Stimulated activated effector memory CD8-positive, alpha-beta T cell treated with anti-CD3 and anti-CD28 coated beads, Interleukin-12 subunit alpha, Interleukin-12 subunit beta, amount 100 ng/mL, for 72 hours (primary cell): Measurements from ENCODE around the gene FBXW10B.
"Not testable (repeated sequence)": the region's sequence is repeated elsewhere in the genome, so short reads cannot be mapped to it uniquely, and the experiment has no call there.

Source experiments
- ATAC-seq: fragments of 150-1000 bp; cut with Tn5 transposase; 2 replicates; pipeline ENCODE4 v1.10.0; 2021
- DNase-seq, 2 donors: peaks; one replicate each; pipeline ENCODE4 v3.0.0; 2021 to 2022; ENCODE audit warnings: low spot score in 2 of 2
- H3K27ac Mint-ChIP-seq: one replicate; pipeline ENCODE4 v1.8.0; 2022; ENCODE audit warnings: mild to moderate bottlenecking, mixed read lengths
- H3K36me3 Mint-ChIP-seq: one replicate; pipeline ENCODE4 v1.8.0; 2022; ENCODE audit warnings: mild to moderate bottlenecking, mixed read lengths
- H3K4me1 Mint-ChIP-seq: one replicate; pipeline ENCODE4 v1.8.0; 2022; ENCODE audit warnings: mixed read lengths
- H3K4me3 Mint-ChIP-seq: one replicate; pipeline ENCODE4 v1.8.0; 2022; ENCODE audit warnings: mild to moderate bottlenecking, mixed read lengths
- H3K9me3 Mint-ChIP-seq: one replicate; pipeline ENCODE4 v1.8.0; 2022; ENCODE audit warnings: mixed read lengths

The FBXW10B gene

DNA sequence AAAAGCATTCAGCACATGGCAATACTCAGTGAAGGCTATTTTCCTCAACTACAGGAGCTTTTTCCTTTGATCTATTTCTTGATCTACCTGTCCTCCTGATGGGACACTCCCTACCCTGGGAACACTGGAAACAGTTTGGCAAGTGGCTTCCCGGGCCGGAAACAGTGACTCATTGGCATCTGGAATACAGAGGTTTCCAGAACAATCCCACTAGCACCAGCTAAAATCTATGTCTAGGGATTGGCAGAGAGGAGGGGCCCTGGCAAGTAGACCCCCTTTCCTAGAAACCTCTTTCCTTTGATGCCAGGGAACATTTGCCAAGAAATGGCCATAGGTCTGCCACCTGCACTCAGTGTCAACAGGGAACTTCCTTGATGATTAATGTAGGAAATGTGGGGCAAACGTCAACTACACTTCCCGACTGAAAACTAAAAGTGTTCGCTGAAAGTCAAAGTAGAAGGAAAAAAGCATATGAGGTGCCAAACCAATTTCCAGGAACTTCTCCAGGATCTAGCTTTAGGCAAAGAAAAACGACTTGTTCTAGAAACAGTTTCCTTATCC, 30.4 kb upstream of the FBXW10B start:
- Mint-ChIP-seq H3K27ac (no peak overlapping the region), H3K9me3 (no peaks in the 10 kb centered on the region), H3K4me1 (peaks cover 17% of the 10 kb centered on the region), H3K36me3 (peaks cover 6% of the 10 kb centered on the region), H3K4me3 (no peak overlapping the region)
- DNase-seq (no peak), ATAC-seq (no peak)

DNA sequence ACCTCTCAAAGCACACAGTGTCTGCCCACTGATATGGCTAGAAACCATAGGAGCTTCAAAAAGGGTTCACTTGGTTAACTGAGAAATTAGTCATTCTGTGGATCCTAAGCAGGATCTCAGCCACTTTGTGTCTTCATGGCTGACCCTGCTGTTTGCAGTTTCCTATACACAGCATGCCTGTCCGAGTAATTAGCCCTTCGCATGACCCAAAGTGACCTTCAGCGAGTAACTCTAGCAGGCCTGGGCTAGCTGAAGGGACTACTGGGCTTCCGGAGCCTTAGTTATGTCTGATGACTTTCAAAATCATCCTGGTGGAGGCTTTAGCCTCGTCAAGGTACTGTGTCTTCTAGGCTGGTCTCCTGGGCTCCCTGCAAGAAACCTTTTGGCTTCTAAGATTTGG, 28.9 kb upstream of the FBXW10B start:
- Mint-ChIP-seq H3K36me3 (no peaks in the 10 kb centered on the region), H3K4me1 (peaks cover 13% of the 10 kb centered on the region), H3K4me3 (no peak overlapping the region), H3K9me3 (no peaks in the 10 kb centered on the region), H3K27ac (no peak overlapping the region)
- no peak for ATAC-seq
- no peak for DNase-seq

- H3K36me3 Mint-ChIP-seq, ATAC-seq, H3K9me3 Mint-ChIP-seq, H3K4me3 Mint-ChIP-seq, DNase-seq, H3K4me1 Mint-ChIP-seq: not testable (repeated sequence)
- peak overlapping the region; percentile 40 for H3K27ac Mint-ChIP-seq
Observed at GRCh38 chr17:15645942-15646312, 26.4 kb upstream of the FBXW10B start.

GRCh38 chr17:15645099-15645941, 25.8 kb upstream of the FBXW10B start:
- H3K4me3 Mint-ChIP-seq, H3K4me1 Mint-ChIP-seq, H3K9me3 Mint-ChIP-seq, H3K36me3 Mint-ChIP-seq, DNase-seq, ATAC-seq: not testable (repeated sequence)
- H3K27ac Mint-ChIP-seq: peak overlapping the region; percentile 40

DNA sequence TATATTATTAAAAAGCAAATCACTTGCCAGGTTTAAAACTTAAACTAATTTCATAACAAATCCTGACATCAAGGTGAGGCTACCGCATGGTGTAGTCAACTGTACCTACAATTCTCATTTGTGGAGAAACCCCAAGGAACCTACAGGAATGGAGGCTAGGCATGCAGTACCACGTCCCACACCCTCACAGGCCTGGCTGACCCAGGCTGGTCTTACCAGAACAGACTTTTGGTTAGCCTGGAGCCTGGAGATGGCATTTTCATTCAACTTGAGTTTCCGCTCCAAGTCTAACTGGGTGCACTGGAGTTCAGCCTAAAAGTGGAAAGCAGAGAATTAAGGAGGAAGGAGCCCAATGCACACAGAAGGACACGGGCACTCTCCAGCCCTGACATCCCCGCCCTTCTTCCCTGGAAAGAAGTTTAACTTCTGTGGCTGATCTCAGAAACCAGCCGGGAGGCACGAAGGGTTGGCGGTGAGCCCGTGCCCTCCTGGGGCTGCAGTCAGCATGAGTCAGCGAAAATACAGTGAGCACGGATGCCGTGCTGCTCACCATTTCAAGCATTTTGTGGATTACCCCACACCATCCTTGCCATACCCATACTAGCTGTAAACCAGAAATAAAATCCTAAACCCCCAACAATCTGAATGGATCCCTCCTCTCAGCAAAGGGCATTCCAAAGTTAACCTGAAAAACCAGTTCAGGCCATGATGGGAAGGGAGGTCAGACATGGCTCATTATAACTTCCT, 23.2 kb upstream of the FBXW10B start:
- H3K27ac Mint-ChIP-seq, H3K9me3 Mint-ChIP-seq, H3K4me1 Mint-ChIP-seq, DNase-seq, H3K4me3 Mint-ChIP-seq, ATAC-seq, H3K36me3 Mint-ChIP-seq: not testable (repeated sequence)

GRCh38 chr17:15642014-15642413, 22.5 kb upstream of the FBXW10B start:
- not testable (repeated sequence) for H3K9me3 Mint-ChIP-seq, H3K4me3 Mint-ChIP-seq, H3K36me3 Mint-ChIP-seq, H3K27ac Mint-ChIP-seq, DNase-seq, ATAC-seq, H3K4me1 Mint-ChIP-seq

- not testable (repeated sequence) for DNase-seq, H3K9me3 Mint-ChIP-seq, H3K4me3 Mint-ChIP-seq, ATAC-seq, H3K27ac Mint-ChIP-seq, H3K4me1 Mint-ChIP-seq
- H3K36me3 Mint-ChIP-seq: peaks cover 21% of the 10 kb centered on the region
Observed at GRCh38 chr17:15630930-15631453, 11.5 kb upstream of the FBXW10B start.

- Mint-ChIP-seq H3K36me3 (peaks cover 21% of the 10 kb centered on the region), H3K27ac (peak overlapping the region; percentile 8)
- H3K9me3 Mint-ChIP-seq, DNase-seq, ATAC-seq, H3K4me3 Mint-ChIP-seq, H3K4me1 Mint-ChIP-seq: not testable (repeated sequence)
Observed at GRCh38 chr17:15629991-15630390, 10.5 kb upstream of the FBXW10B start.

GRCh38 chr17:15623661-15624209, 4.2 kb upstream of the FBXW10B start:
- H3K27ac Mint-ChIP-seq: not testable (repeated sequence)

DNA sequence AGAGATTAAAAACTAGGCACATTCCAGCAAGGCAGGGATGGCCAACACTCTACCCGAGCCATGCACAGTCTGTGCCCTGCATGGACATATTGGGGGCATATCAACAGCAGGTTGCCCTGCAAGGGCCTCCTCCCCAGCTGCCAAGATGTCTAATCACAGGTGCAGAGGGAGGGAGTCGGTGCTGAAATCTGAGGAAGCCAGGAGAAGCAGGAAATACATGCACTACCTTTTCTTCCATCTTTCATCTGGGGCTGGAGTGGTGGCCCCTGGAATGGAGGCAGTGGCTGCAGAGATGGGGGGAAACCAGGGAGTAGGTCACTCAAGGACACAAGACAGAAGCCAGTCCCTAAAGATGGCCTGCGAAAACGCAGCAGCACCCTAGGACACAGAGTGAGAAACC, 3.8 kb upstream of the FBXW10B start:
- not testable (repeated sequence) for H3K4me1 Mint-ChIP-seq, H3K9me3 Mint-ChIP-seq, H3K4me3 Mint-ChIP-seq, ATAC-seq, H3K27ac Mint-ChIP-seq, DNase-seq
- peaks cover 12% of the 10 kb centered on the region for H3K36me3 Mint-ChIP-seq

More at GRCh38 chr17:15623661-15624209, 4.2 kb upstream of the FBXW10B start:
- H3K4me3 Mint-ChIP-seq, H3K9me3 Mint-ChIP-seq, DNase-seq, H3K4me1 Mint-ChIP-seq, ATAC-seq: not testable (repeated sequence)
- peaks cover 15% of the 10 kb centered on the region for H3K36me3 Mint-ChIP-seq

DNA sequence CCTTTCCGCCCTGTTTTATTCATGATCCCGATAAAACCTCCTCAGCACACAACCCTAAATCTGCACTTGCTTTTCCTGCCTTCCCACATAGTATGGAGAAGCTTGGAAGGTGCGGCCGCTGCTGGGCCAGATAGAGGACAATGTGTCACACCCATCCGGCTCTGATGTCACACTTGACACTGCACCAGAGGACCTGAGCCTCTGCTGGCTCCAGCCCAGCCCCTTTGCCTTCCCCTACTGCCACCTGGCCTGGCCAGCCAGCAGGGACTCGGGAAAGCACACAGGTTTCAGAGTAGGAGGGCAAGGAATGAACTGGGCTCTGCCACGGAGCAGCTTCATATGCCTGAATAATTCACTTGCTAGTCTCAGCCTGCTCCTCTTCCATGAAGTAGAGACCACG, 2.6 kb upstream of the FBXW10B start:
- H3K9me3 Mint-ChIP-seq, ATAC-seq, DNase-seq: not testable (repeated sequence)

DNA sequence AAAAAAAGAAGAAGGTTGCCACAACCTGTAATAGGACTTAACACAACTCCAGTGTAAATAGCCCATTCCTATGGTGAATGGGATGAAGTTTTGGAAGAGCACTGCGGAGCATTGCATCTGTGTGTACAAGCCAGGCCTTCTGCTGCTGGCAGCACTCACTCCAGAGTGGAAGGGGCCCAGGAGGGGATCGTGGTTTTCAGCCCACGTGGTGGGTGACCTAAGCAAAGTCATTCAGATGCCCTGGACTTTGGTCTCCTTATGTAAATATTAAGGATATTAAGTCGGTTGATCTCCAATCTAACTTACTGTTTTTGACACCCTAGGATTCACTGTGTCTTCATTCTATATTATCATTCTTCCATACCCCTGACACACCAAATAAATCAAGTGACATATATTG, 2.7 kb downstream of the FBXW10B start:
- not testable (repeated sequence) for DNase-seq, H3K27ac Mint-ChIP-seq, H3K9me3 Mint-ChIP-seq, H3K4me1 Mint-ChIP-seq, ATAC-seq, H3K36me3 Mint-ChIP-seq, H3K4me3 Mint-ChIP-seq

More for the DNA sequence above, 2.6 kb upstream of the FBXW10B start:
- not testable (repeated sequence) for H3K36me3 Mint-ChIP-seq, H3K4me1 Mint-ChIP-seq, H3K27ac Mint-ChIP-seq, H3K4me3 Mint-ChIP-seq

- not testable (repeated sequence) for H3K4me3 Mint-ChIP-seq, ATAC-seq, DNase-seq, H3K27ac Mint-ChIP-seq, H3K9me3 Mint-ChIP-seq, H3K4me1 Mint-ChIP-seq, H3K36me3 Mint-ChIP-seq
Observed at GRCh38 chr17:15615850-15616249, 3.7 kb downstream of the FBXW10B start.

- not testable (repeated sequence) for DNase-seq, ATAC-seq, H3K27ac Mint-ChIP-seq, H3K9me3 Mint-ChIP-seq, H3K36me3 Mint-ChIP-seq, H3K4me3 Mint-ChIP-seq, H3K4me1 Mint-ChIP-seq
Observed at GRCh38 chr17:15613111-15613510, 6.4 kb downstream of the FBXW10B start.

DNA sequence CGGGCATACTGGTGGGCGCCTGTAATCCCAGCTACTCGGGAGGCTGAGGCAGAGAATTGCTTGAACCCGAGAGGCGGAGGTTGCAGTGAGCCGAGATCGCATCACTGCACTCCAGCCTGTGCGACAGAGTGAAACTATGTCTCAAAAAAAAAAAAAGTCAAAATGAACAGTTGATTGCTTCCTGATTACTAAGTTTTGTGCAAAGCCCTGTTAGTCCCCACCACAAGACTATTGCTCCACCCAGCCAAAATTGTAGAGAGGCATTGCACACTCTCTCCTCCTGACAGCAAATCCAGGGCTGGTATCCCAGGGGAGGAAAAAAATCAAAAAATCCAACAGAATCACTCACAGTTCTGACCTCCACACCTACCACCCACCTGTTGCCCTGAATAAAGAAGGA, 26.5 kb downstream of the FBXW10B start:
- H3K36me3 Mint-ChIP-seq, H3K9me3 Mint-ChIP-seq, ATAC-seq, H3K27ac Mint-ChIP-seq, H3K4me3 Mint-ChIP-seq, DNase-seq: not testable (repeated sequence)
- peaks cover 27% of the 10 kb centered on the region for H3K4me1 Mint-ChIP-seq
